GM19463 (cell line): ENCODE results near the gene RECK.
"Not testable (repeated sequence)": the region's sequence is repeated elsewhere in the genome, so short reads cannot be mapped to it uniquely, and the experiment has no call there.

ENCODE experiments used
- ATAC-seq: cut with Tn5 transposase; IDR thresholded peaks from one replicate; pipeline ENCODE4 v1.9.1; 2021; ENCODE audit warnings: mild to moderate bottlenecking, moderate library complexity; ENCODE audit not compliant: unreplicated experiment

Gene RECK

GRCh38 chr9:36036780-36037548 is at the start of gene RECK:
Gene RECK (plus strand): TSS chr9:36036913. CDS start chr9:36036999, 86 bp downstream.
- ATAC-seq, result peak; percentile 93

- ATAC-seq, result no peak
Observed at GRCh38 chr9:35990155-35990554, 46.6 kb upstream of the RECK start.

- ATAC-seq, result not testable (repeated sequence)
Observed at GRCh38 chr9:35993136-35993535, 43.6 kb upstream of the RECK start.

- no peak for ATAC-seq
Observed at GRCh38 chr9:35993976-35994720, 42.6 kb upstream of the RECK start.

- no peak for ATAC-seq
Observed at GRCh38 chr9:35994959-35995358, 41.8 kb upstream of the RECK start.

- ATAC-seq, result no peak
Observed at GRCh38 chr9:35996358-35996970, 40.2 kb upstream of the RECK start.

- not testable (repeated sequence) for ATAC-seq
Observed at GRCh38 chr9:35997016-35997415, 39.7 kb upstream of the RECK start.

GRCh38 chr9:35998333-35998732 is 38.4 kb upstream of the RECK start:
- no peak for ATAC-seq

- ATAC-seq, result no peak
Observed at GRCh38 chr9:36005891-36006290, 30.8 kb upstream of the RECK start.

GRCh38 chr9:36006549-36007315 is 30.0 kb upstream of the RECK start:
- ATAC-seq, result no peak

GRCh38 chr9:36007316-36007708 is 29.4 kb upstream of the RECK start:
- ATAC-seq, result no peak

- no peak for ATAC-seq
Observed at GRCh38 chr9:36007852-36008251, 28.9 kb upstream of the RECK start.

- ATAC-seq, result no peak
Observed at GRCh38 chr9:36008774-36009300, 27.9 kb upstream of the RECK start.

GRCh38 chr9:36011379-36011778 is 25.3 kb upstream of the RECK start:
- no peak for ATAC-seq

- no peak for ATAC-seq
Observed at GRCh38 chr9:36017278-36017677, 19.4 kb upstream of the RECK start.

- no peak for ATAC-seq
Observed at GRCh38 chr9:36018129-36018528, 18.6 kb upstream of the RECK start.

GRCh38 chr9:36018891-36019720 is 17.6 kb upstream of the RECK start:
- no peak for ATAC-seq

- ATAC-seq, result no peak
Observed at GRCh38 chr9:36021968-36022367, 14.7 kb upstream of the RECK start.

- ATAC-seq, result no peak
Observed at GRCh38 chr9:36023260-36024048, 13.3 kb upstream of the RECK start.
